Measurements from ENCODE around the gene RLN1. TPM values are rescaled to one million over a fixed set of nuclear protein-coding genes. Genes with fewer than 3 reads are reported as not detected.
"Not testable (repeated sequence)": the region's sequence is repeated elsewhere in the genome, so short reads cannot be mapped to it uniquely, and the experiment has no call there.

The RLN1 gene
- polyA plus RNA-seq (ENCODE audit: insufficient read length in 4 of 4): under 1 TPM in 3 of 4 donors, not detected in 1; 0.37 to 0.96 (median 0.75) TPM

- DNase-seq (ENCODE audit: low read depth in 4 of 4, low spot score in 3 of 4): not testable (repeated sequence)
These were observed at the start of gene RLN1 for GRCh38 chr9:5338992-5339981. Gene RLN1, minus strand, starts transcription at chr9:5339876. Its CDS starts 130 bp downstream, at chr9:5339746.

- no peak for DNase-seq (ENCODE audit: low read depth in 4 of 4, low spot score in 3 of 4)
These were observed 49.5 kb upstream of the RLN1 start for GRCh38 chr9:5389109-5389732.

- no peak for DNase-seq (ENCODE audit: low read depth in 4 of 4, low spot score in 3 of 4)
These were observed 48.5 kb upstream of the RLN1 start for GRCh38 chr9:5388026-5388819.

GRCh38 chr9:5384436-5384835 lies 44.8 kb upstream of the RLN1 start:
- DNase-seq (ENCODE audit: low read depth in 4 of 4, low spot score in 3 of 4): no peak

GRCh38 chr9:5382479-5382878 lies 42.8 kb upstream of the RLN1 start:
- DNase-seq (ENCODE audit: low read depth in 4 of 4, low spot score in 3 of 4): no peak

GRCh38 chr9:5375790-5376477 lies 36.3 kb upstream of the RLN1 start:
- no peak for DNase-seq (ENCODE audit: low read depth in 4 of 4, low spot score in 3 of 4)

- no peak for DNase-seq (ENCODE audit: low read depth in 4 of 4, low spot score in 3 of 4)
These were observed 35.4 kb upstream of the RLN1 start for GRCh38 chr9:5375091-5375490.

- DNase-seq (ENCODE audit: low read depth in 4 of 4, low spot score in 3 of 4): no peak
These were observed 24.8 kb upstream of the RLN1 start for GRCh38 chr9:5364294-5365024.

GRCh38 chr9:5361326-5362010 lies 21.8 kb upstream of the RLN1 start:
- DNase-seq (ENCODE audit: low read depth in 4 of 4, low spot score in 3 of 4): no peak

- DNase-seq (ENCODE audit: low read depth in 4 of 4, low spot score in 3 of 4): no peak
These were observed 20.7 kb upstream of the RLN1 start for GRCh38 chr9:5360341-5360740.

- DNase-seq (ENCODE audit: low read depth in 4 of 4, low spot score in 3 of 4): no peak
These were observed 17.9 kb upstream of the RLN1 start for GRCh38 chr9:5357431-5358105.

GRCh38 chr9:5355817-5356216 lies 16.1 kb upstream of the RLN1 start:
- DNase-seq (ENCODE audit: low read depth in 4 of 4, low spot score in 3 of 4): no peak

- no peak for DNase-seq (ENCODE audit: low read depth in 4 of 4, low spot score in 3 of 4)
These were observed 15.6 kb upstream of the RLN1 start for GRCh38 chr9:5355226-5355625.

GRCh38 chr9:5354184-5354583 lies 14.5 kb upstream of the RLN1 start:
- no peak for DNase-seq (ENCODE audit: low read depth in 4 of 4, low spot score in 3 of 4)

GRCh38 chr9:5352637-5353248 lies 13.1 kb upstream of the RLN1 start:
- no peak for DNase-seq (ENCODE audit: low read depth in 4 of 4, low spot score in 3 of 4)

- DNase-seq (ENCODE audit: low read depth in 4 of 4, low spot score in 3 of 4): no peak
These were observed 3.0 kb downstream of the RLN1 start for GRCh38 chr9:5336688-5337087.

- DNase-seq (ENCODE audit: low read depth in 4 of 4, low spot score in 3 of 4): not testable (repeated sequence)
These were observed 8.4 kb downstream of the RLN1 start for GRCh38 chr9:5331276-5331675.

GRCh38 chr9:5326893-5327548 lies 12.7 kb downstream of the RLN1 start:
- DNase-seq (ENCODE audit: low read depth in 4 of 4, low spot score in 3 of 4): no peak

Measured in left renal pelvis (tissue), 4 donors.